ENCODE measurements around the gene OR52B2. TPM values are rescaled to one million over a fixed set of nuclear protein-coding genes. Genes with fewer than 3 reads are reported as not detected.
"Not testable (repeated sequence)": the region's sequence is repeated elsewhere in the genome, so short reads cannot be mapped to it uniquely, and the experiment has no call there.

The OR52B2 gene
- total RNA-seq, 1 donor from 2014 or later = not detected

GRCh38 chr11:6142936-6143335, 27.2 kb downstream of the OR52B2 start:
- no peak for DNase-seq (ENCODE audit: low read depth)
- H3K36me3 ChIP-seq (ENCODE audit: control insufficient read depth, insufficient read depth, low read length) = no peaks in the 10 kb centered on the region
- no peak for TF ChIP-seq CTCF (IDR thresholded peaks at IDR 0.05; ENCODE audit: insufficient read depth, low read length, poor library complexity, severe bottlenecking)

GRCh38 chr11:6135936-6136335, 34.2 kb downstream of the OR52B2 start:
- H3K36me3 ChIP-seq (ENCODE audit: control insufficient read depth, insufficient read depth, low read length); DNase-seq (ENCODE audit: low read depth); H3K27me3 ChIP-seq (ENCODE audit: control insufficient read depth, insufficient read depth, low read length); H3K4me3 ChIP-seq (ENCODE audit: low read depth, low read length): not testable (repeated sequence)

More at GRCh38 chr11:6142936-6143335, 27.2 kb downstream of the OR52B2 start:
- H3K4me3 ChIP-seq (ENCODE audit: low read depth, low read length) = no peak overlapping the region
- H3K27me3 ChIP-seq (ENCODE audit: control insufficient read depth, insufficient read depth, low read length) = no peaks in the 10 kb centered on the region

GRCh38 chr11:6132431-6132830, 37.7 kb downstream of the OR52B2 start:
- TF ChIP-seq CTCF (IDR thresholded peaks at IDR 0.05; ENCODE audit: insufficient read depth, low read length, poor library complexity, severe bottlenecking) = no peak
- Histone ChIP-seq H3K27me3 (ENCODE audit: control insufficient read depth, insufficient read depth, low read length) (no peaks in the 10 kb centered on the region), H3K4me3 (ENCODE audit: low read depth, low read length) (no peak overlapping the region), H3K36me3 (ENCODE audit: control insufficient read depth, insufficient read depth, low read length) (no peaks in the 10 kb centered on the region)
- no peak for DNase-seq (ENCODE audit: low read depth)

- no peaks in the 10 kb centered on the region for H3K27me3 ChIP-seq (ENCODE audit: control insufficient read depth, insufficient read depth, low read length)
- TF ChIP-seq CTCF (IDR thresholded peaks at IDR 0.05; ENCODE audit: insufficient read depth, low read length, poor library complexity, severe bottlenecking) = no peak
- no peak for DNase-seq (ENCODE audit: low read depth)
- H3K4me3 ChIP-seq (ENCODE audit: low read depth, low read length) = no peak overlapping the region
- no peaks in the 10 kb centered on the region for H3K36me3 ChIP-seq (ENCODE audit: control insufficient read depth, insufficient read depth, low read length)
Measured at GRCh38 chr11:6129635-6130034, 40.5 kb downstream of the OR52B2 start.

- Histone ChIP-seq H3K36me3 (ENCODE audit: control insufficient read depth, insufficient read depth, low read length) (no peaks in the 10 kb centered on the region), H3K27me3 (ENCODE audit: control insufficient read depth, insufficient read depth, low read length) (no peaks in the 10 kb centered on the region), H3K4me3 (ENCODE audit: low read depth, low read length) (no peak overlapping the region)
- DNase-seq (ENCODE audit: low read depth) = no peak
- no peak for TF ChIP-seq CTCF (IDR thresholded peaks at IDR 0.05; ENCODE audit: insufficient read depth, low read length, poor library complexity, severe bottlenecking)
Measured at GRCh38 chr11:6129011-6129410, 41.1 kb downstream of the OR52B2 start.

- DNase-seq (ENCODE audit: low read depth) = no peak
- H3K36me3 ChIP-seq (ENCODE audit: control insufficient read depth, insufficient read depth, low read length) = no peaks in the 10 kb centered on the region
- H3K27me3 ChIP-seq (ENCODE audit: control insufficient read depth, insufficient read depth, low read length) = no peaks in the 10 kb centered on the region
- H3K4me3 ChIP-seq (ENCODE audit: low read depth, low read length) = no peak overlapping the region
- no peak for TF ChIP-seq CTCF (IDR thresholded peaks at IDR 0.05; ENCODE audit: insufficient read depth, low read length, poor library complexity, severe bottlenecking)
Measured at GRCh38 chr11:6127881-6128280, 42.2 kb downstream of the OR52B2 start.

All from kidney epithelial cell (primary cell).